ENCODE measurements around the gene THAP12.

THAP12 gene

DNA sequence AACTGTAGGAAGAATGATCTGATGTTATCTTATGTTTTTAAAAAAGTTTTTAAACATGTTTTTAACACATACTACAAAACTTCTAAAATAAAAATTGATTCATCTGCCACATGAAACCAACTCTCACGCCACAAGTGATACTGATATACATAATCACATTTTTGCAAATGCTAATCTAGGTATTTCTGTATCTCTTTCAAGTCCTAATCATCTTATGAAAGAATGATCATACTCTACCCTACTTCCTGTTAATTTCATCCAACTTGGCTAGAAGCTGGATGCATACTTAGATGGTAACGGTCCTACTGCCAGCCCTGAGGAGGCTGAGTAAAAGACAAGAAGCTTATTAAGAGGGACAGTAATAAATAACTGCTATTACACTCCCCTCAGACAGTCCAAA, 19.2 kb downstream of the THAP12 start:
- H3K27ac Mint-ChIP-seq = no peak overlapping the region
- H3K4me3 Mint-ChIP-seq = no peak overlapping the region
- peaks cover 63% of the 10 kb centered on the region for H3K36me3 Mint-ChIP-seq (ENCODE audit: low read depth)
- H3K4me1 Mint-ChIP-seq (ENCODE audit: low read depth) = peaks cover 28% of the 10 kb centered on the region
- no peaks in the 10 kb centered on the region for H3K27me3 Mint-ChIP-seq
- H3K9me3 Mint-ChIP-seq = no peaks in the 10 kb centered on the region

DNA sequence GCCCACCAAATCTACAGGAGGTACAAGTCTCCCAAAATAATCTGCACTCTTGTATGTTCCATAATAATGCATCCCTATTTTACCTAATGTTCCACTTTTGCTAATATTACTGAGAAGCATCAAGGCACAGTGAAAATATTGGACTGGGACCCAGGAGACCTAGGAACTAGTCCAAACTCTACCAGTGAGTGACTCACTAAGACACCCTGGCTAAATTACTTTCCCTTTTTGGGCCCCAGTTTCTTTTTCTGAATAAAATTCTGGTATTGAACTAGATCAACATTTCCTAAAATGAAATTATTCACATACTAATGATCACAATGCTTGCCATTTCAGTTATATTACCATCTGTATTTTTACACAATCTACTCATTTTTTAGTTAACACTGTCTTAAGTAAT, 19.6 kb downstream of the THAP12 start:
- H3K27me3 Mint-ChIP-seq = no peaks in the 10 kb centered on the region
- no peak overlapping the region for H3K27ac Mint-ChIP-seq

DNA sequence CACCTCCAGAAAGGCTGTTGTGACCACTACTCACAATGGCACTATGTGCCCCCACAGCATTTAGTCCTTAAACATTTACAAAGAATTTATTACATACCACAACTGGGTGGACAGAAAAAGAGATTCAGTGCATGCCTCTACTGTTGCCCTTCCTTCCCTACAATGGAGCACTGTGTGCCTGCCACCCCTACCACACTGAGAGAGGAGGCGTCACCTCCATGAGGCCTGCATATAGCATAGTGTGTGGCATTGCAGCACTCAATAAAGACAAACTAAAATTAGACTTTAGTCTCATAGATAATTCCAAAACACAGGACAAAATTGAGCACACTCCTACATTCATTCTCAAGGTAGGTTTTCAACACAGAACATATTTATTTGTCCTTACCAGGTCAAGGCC, 25.8 kb downstream of the THAP12 start:
- Mint-ChIP-seq H3K27ac (no peak overlapping the region), H3K36me3 (ENCODE audit: low read depth) (peaks cover 86% of the 10 kb centered on the region)

More for the DNA sequence above, 19.6 kb downstream of the THAP12 start:
- peaks cover 24% of the 10 kb centered on the region for H3K4me1 Mint-ChIP-seq (ENCODE audit: low read depth)
- no peak overlapping the region for H3K4me3 Mint-ChIP-seq
- no peaks in the 10 kb centered on the region for H3K9me3 Mint-ChIP-seq
- H3K36me3 Mint-ChIP-seq (ENCODE audit: low read depth) = peaks cover 66% of the 10 kb centered on the region

DNA sequence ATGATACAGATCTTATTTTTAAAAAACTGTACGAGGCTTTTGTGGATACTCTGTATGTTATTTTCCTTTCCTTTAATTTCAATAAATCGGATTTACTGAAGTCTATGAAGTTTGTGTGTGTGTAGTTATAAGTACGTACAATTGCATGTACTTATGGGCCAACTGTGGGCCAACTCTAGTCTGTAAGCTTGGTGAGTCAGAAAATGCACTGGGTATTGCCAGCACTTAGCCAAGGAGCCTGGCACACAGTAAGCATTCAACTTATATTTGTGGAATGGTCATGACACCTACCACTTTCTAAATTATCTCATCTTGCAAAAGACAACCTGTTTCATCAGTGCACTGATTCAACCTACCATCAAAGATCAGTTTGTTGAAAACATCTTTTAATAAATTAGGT, 32.6 kb downstream of the THAP12 start:
- Mint-ChIP-seq H3K4me1 (ENCODE audit: low read depth) (peaks cover 5% of the 10 kb centered on the region), H3K9me3 (no peaks in the 10 kb centered on the region), H3K4me3 (no peak overlapping the region), H3K27ac (no peak overlapping the region), H3K27me3 (no peaks in the 10 kb centered on the region), H3K36me3 (ENCODE audit: low read depth) (peaks cover 59% of the 10 kb centered on the region)

More for the DNA sequence above, 25.8 kb downstream of the THAP12 start:
- Mint-ChIP-seq H3K4me3 (no peak overlapping the region), H3K4me1 (ENCODE audit: low read depth) (peaks cover 5% of the 10 kb centered on the region), H3K27me3 (no peaks in the 10 kb centered on the region), H3K9me3 (peaks cover 13% of the 10 kb centered on the region)

DNA sequence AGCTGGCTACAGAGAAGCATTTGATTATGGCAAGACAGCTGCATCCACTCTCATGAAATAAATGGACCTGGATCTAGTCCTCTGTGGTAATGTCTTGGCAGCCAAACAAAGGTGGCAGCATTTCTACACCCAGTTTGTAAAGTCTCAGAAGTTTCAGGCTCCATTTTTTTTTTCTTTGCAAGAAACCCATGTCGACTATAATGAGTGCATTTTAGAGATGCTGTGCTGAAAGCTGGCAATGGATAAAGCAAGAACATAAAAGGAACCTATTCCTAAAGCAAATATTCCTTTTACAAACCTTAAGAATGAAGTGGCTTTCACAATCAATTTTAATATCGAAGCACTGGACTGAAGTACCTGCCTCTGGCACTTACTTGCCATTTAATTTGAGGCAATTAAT, 33.5 kb downstream of the THAP12 start:
- H3K4me1 Mint-ChIP-seq (ENCODE audit: low read depth) = peaks cover 5% of the 10 kb centered on the region
- H3K4me3 Mint-ChIP-seq = no peak overlapping the region
- no peaks in the 10 kb centered on the region for H3K27me3 Mint-ChIP-seq
- H3K27ac Mint-ChIP-seq = no peak overlapping the region
- H3K9me3 Mint-ChIP-seq = no peaks in the 10 kb centered on the region
- H3K36me3 Mint-ChIP-seq (ENCODE audit: low read depth) = peaks cover 50% of the 10 kb centered on the region

DNA sequence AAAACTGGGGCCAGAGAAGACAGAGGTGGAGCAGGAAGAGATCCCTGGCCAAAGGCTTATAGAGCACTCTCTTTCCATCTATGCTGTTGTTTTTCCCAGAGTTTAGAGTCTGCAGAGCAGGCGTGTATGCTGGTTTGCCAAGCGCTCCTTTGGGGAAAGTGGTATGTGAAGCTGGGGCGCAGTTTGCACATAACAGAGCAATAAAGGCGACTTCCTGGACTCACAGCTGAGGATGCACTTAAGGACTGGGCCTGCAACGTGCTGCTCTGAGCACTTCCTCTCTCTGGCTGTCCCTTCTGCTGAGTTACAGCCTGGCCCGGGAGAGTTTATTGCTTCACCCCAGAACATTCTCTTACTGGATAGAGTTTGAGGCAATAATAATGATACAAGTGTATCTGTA, 41.7 kb downstream of the THAP12 start:
- H3K4me3 Mint-ChIP-seq = no peak overlapping the region
- no peaks in the 10 kb centered on the region for H3K27me3 Mint-ChIP-seq
- H3K9me3 Mint-ChIP-seq = peaks cover 9% of the 10 kb centered on the region
- H3K4me1 Mint-ChIP-seq (ENCODE audit: low read depth) = peaks cover 11% of the 10 kb centered on the region
- H3K36me3 Mint-ChIP-seq (ENCODE audit: low read depth) = no peaks in the 10 kb centered on the region
- H3K27ac Mint-ChIP-seq = no peak overlapping the region

DNA sequence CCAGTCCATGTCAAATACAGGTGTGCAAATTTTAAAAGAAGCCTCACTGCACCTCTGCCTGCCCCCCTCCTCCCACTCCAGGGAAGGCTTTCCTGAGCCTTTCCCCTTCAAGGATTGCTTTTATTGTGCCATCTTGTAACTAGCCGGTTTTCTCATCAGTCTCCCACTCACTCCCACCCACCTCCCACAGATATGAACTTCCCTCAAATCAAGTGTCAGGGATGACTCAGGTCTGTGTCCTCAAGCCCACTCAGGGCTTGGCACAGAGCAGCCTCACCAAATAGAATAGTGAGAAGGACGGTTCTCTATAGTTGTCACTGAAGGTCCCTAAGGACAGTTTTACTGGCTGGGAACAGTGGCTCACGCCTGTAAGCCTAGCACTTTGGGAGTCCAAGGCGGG, 43.0 kb downstream of the THAP12 start:
- H3K27me3 Mint-ChIP-seq = no peaks in the 10 kb centered on the region
- no peak overlapping the region for H3K27ac Mint-ChIP-seq
- H3K4me3 Mint-ChIP-seq = no peak overlapping the region
- peaks cover 11% of the 10 kb centered on the region for H3K9me3 Mint-ChIP-seq
- H3K4me1 Mint-ChIP-seq (ENCODE audit: low read depth) = peaks cover 11% of the 10 kb centered on the region
- no peaks in the 10 kb centered on the region for H3K36me3 Mint-ChIP-seq (ENCODE audit: low read depth)

DNA sequence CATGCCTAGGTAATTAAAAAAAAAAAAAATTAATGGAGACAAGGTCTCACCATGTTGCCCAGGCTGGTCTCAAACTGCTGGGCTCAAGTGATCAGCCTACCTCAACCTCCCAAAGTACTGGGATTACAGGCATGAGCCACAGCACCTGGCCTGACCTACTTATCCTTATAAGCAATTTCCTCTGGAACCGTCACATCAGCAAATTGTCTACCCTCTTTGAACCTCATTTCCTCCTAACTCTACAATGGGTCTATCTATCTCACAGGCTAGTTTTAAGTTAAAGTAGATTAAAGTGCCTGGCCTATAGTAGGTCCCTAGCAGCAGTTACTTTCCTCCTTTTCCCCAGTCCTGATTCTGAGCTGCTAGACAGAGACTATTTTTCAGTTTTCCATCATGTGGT, 43.5 kb downstream of the THAP12 start:
- Mint-ChIP-seq H3K4me1 (ENCODE audit: low read depth) (peaks cover 11% of the 10 kb centered on the region), H3K27ac (no peak overlapping the region), H3K36me3 (ENCODE audit: low read depth) (no peaks in the 10 kb centered on the region), H3K9me3 (peaks cover 11% of the 10 kb centered on the region), H3K4me3 (no peak overlapping the region), H3K27me3 (no peaks in the 10 kb centered on the region)

DNA sequence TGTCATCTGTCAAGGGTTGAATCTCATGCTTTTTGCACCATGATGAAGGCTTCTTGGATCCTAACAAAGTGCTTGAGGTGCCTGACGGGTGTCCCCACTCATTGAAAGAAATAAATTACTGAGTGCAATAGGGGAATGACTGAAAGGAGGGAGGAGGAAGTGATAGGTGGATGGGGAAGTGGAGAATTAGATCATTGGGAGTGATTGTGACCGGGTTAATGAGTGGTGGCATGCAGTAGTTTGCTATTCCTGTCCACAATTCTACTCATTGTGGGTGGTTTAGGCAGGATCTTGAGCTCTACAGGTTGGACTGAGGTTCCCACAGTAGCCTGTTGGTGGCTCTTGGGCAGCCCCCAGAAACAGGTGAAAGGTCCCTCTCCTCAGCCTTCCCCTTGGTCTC, 44.3 kb downstream of the THAP12 start:
- H3K36me3 Mint-ChIP-seq (ENCODE audit: low read depth) = no peaks in the 10 kb centered on the region
- H3K4me3 Mint-ChIP-seq = no peak overlapping the region
- no peaks in the 10 kb centered on the region for H3K27me3 Mint-ChIP-seq
- H3K9me3 Mint-ChIP-seq = peaks cover 11% of the 10 kb centered on the region
- no peak overlapping the region for H3K27ac Mint-ChIP-seq
- peaks cover 11% of the 10 kb centered on the region for H3K4me1 Mint-ChIP-seq (ENCODE audit: low read depth)

DNA sequence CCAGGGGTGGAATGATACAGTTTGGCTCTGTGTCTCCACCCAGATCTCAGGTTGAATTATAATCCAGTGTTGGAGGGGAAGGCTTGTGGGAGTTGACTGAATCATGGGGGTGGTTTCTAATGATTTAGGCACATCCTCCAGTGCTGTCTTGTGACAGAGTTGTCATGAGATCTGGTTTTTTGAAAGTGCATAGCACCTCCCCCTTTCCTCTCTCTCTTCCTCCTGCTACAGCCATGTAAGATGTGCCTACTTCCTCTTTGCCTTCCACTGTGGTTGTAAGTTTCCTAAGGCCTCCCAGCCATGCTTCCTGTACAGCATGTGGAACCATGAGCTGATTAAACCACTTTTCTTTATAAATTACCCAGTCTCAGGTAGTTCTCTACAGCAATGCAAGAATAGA, 45.1 kb downstream of the THAP12 start:
- Mint-ChIP-seq H3K9me3 (peaks cover 11% of the 10 kb centered on the region), H3K4me3 (no peak overlapping the region), H3K36me3 (ENCODE audit: low read depth) (no peaks in the 10 kb centered on the region), H3K4me1 (ENCODE audit: low read depth) (peaks cover 11% of the 10 kb centered on the region), H3K27me3 (no peaks in the 10 kb centered on the region), H3K27ac (no peak overlapping the region)

DNA sequence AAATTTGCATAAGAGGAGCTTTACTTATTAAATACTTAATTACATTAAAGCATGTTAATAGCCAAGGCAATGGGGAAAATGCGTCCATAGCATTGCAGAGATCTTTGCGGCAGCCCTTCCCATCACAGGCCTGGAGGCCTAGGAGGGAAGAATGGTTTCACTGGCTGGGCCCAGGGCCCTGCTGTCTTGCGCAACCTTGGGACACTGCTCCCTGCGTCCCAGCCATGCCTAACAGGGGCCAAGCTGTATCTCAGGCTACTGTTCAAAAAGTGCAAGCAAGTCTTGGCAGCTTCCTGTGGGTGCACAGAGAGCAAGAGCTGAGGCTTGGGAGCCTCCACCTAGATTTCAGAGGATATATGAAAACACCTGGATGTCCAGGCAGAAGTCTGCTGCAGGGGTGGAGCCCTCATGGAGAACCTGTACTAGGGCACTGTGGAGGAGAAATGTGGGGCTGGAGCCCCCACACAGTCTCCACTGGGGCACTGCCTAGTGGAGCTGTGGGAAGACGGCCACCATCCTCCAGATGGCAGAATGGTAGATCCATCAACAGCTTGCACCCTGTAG, 46.0 kb downstream of the THAP12 start:
- Mint-ChIP-seq H3K9me3 (peaks cover 11% of the 10 kb centered on the region), H3K27ac (no peak overlapping the region), H3K27me3 (no peaks in the 10 kb centered on the region), H3K36me3 (ENCODE audit: low read depth) (no peaks in the 10 kb centered on the region), H3K4me1 (ENCODE audit: low read depth) (peaks cover 11% of the 10 kb centered on the region), H3K4me3 (no peak overlapping the region)

DNA sequence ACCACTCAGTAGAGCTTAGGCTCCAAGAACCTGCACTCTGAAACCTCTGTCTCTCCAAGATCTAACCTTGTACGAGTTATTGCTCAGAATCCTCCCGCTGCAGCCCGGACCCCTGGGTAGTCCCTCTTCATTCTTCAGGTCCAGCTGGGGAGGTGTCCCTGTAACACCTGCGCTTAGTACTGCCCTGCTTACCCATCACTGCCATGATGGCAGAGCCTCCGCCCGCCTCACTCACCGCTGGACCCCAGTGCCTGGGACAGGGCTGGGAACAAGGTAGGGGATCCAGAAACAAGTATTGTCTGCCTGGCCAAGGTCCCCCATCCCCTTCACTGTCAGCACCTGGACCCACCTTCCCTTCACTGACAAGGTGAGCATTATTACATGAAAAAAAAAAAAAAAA, 50.3 kb downstream of the THAP12 start:
- Mint-ChIP-seq H3K27me3 (no peaks in the 10 kb centered on the region), H3K4me3 (no peak overlapping the region), H3K9me3 (peaks cover 7% of the 10 kb centered on the region), H3K27ac (no peak overlapping the region), H3K36me3 (ENCODE audit: low read depth) (no peaks in the 10 kb centered on the region), H3K4me1 (ENCODE audit: low read depth) (no peaks in the 10 kb centered on the region)

DNA sequence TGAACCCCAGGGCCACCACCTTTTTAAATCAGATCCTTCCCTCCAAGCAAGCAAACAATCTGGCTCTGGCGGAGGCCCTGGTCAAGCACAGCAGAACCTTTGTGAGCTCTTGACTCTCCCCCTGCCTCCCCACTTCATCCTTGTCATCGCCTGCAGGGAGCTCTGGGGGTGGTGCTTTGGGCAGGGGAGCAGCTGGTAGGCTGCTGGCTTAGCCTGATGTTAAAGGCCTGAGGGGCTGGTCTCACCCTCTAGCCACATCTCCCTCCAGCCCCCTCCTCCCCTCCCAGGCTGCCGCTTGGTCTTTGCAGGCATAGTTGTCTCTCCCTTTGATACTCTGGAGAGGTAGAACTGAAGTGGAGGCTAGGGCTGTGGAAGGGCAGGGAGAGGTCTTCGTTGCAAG, 50.9 kb downstream of the THAP12 start:
- Mint-ChIP-seq H3K36me3 (ENCODE audit: low read depth) (no peaks in the 10 kb centered on the region), H3K9me3 (peaks cover 7% of the 10 kb centered on the region), H3K27me3 (no peaks in the 10 kb centered on the region), H3K27ac (no peak overlapping the region), H3K4me3 (no peak overlapping the region), H3K4me1 (ENCODE audit: low read depth) (no peaks in the 10 kb centered on the region)

DNA sequence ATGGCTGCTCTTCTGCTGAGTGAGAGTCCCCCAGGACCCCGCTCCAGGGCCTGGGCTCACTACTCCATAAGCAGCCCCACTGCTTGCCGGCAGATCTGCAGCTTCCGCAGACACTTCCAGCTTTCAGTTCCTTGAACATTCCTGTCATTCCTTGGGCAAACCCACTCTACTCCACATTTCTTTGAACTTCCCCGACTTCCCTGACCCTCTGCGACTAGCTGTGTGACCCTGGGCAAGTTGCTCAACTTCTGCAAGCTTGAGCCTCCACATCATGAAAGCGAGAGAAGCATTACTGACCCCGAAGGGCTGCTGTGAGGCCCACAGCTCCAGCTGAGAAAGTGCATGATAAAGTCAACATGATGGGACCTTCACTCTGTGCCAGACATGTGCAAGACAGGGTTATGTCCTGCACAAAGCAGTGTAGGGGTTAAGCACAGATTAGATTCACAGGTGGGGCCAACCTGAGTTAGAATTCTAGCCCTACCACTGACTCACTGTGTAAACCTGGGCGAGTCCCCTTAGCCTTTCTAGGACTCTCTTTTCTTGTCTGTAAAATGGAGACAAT, 51.8 kb downstream of the THAP12 start:
- H3K4me3 Mint-ChIP-seq = no peak overlapping the region
- no peaks in the 10 kb centered on the region for H3K27me3 Mint-ChIP-seq
- H3K9me3 Mint-ChIP-seq = peaks cover under 1% of the 10 kb centered on the region
- no peak overlapping the region for H3K27ac Mint-ChIP-seq
- no peaks in the 10 kb centered on the region for H3K36me3 Mint-ChIP-seq (ENCODE audit: low read depth)
- H3K4me1 Mint-ChIP-seq (ENCODE audit: low read depth) = no peaks in the 10 kb centered on the region

DNA sequence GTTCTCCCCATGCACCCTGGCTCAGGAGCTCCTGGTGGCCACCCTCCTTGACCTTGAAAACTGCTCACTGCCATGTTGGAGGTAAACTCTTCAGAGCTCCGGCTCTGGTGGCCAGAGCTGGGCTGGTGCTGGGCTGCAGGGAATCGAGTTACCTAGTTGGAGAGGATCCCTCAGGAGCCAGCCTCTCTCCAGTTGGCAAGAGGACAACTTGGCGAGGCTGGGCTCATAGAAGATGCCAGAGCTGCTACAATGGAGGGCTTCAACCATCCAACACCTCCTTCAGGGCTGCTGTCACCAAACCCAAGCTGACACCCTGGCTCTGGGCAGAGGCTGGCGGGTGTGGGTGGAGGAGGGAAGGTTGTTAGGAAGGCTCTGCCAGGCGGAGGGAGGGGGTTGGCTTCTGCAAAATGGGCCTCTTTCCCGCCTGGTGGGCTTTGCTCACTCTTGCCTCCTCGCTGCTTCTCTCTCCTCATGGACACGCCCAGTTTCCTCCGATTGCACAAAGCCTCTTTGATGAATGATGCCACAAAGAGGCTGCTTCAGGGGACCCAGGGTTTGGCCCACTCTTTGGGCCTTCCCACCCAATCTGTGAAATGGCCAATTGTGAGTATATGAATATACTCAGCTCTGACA, 53.1 kb downstream of the THAP12 start:
- H3K27me3 Mint-ChIP-seq = peaks cover 7% of the 10 kb centered on the region
- H3K36me3 Mint-ChIP-seq (ENCODE audit: low read depth) = no peaks in the 10 kb centered on the region
- H3K27ac Mint-ChIP-seq = no peak overlapping the region
- H3K4me3 Mint-ChIP-seq = no peak overlapping the region
- H3K4me1 Mint-ChIP-seq (ENCODE audit: low read depth) = peaks cover 7% of the 10 kb centered on the region
- H3K9me3 Mint-ChIP-seq = no peaks in the 10 kb centered on the region

DNA sequence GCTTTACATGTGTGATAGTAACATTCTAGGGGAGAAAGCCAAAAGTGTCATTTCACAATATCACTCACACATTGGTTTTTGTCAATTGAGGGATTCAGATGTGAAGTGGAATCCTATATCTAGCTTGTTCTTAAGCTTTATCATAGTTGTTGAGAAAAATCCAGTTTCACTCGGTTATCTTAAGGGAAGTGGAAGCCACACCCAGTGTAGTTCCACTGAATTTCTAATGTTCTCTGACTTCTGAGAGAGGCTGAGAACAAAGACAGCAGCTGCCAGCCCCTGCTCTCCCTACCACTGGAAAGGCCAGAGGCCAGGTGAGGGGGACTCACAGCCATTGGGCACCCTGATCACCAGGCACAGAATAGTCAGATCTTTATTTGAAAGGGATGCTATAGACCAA, 53.7 kb downstream of the THAP12 start:
- no peak overlapping the region for H3K27ac Mint-ChIP-seq
- H3K4me3 Mint-ChIP-seq = no peak overlapping the region
- H3K4me1 Mint-ChIP-seq (ENCODE audit: low read depth) = peaks cover 10% of the 10 kb centered on the region
- no peaks in the 10 kb centered on the region for H3K36me3 Mint-ChIP-seq (ENCODE audit: low read depth)
- H3K9me3 Mint-ChIP-seq = no peaks in the 10 kb centered on the region
- peaks cover 12% of the 10 kb centered on the region for H3K27me3 Mint-ChIP-seq
